SK-N-SH treated with all-trans-retinoic acid at 6 μM for 48 hours (cell line): ENCODE data around the gene CNTN1.

Source experiments
- ATAC-seq: fragments of 200-7000 bp; cut with Tn5 transposase; 3 replicates; pipeline ENCODE4 v1.9.1; 2020; ENCODE audit warnings: mild to moderate bottlenecking, moderate library complexity
- ARNTL ChIP-seq: fragments of 450-650 bp; formaldehyde crosslinking; IDR thresholded peaks from 2 replicates; pipeline ENCODE4 v1.5.0; 2020; ENCODE audit warnings: low read depth, mild to moderate bottlenecking, moderate library complexity, borderline replicate concordance
- BACH2 ChIP-seq: fragments of 250-450 bp; sonication (Bioruptor Pico); IDR thresholded peaks from 2 replicates; pipeline ENCODE4 v1.9.0; 2021; ENCODE audit warnings: mild to moderate bottlenecking, borderline replicate concordance
- CSDC2 ChIP-seq: fragments of 250-450 bp; sonication (Bioruptor Pico); IDR thresholded peaks from 2 replicates; pipeline ENCODE4 v1.5.0; 2020; ENCODE audit warnings: mild to moderate bottlenecking, moderate library complexity
- ESRRG ChIP-seq: fragments of 250-450 bp; sonication (Bioruptor Pico); IDR thresholded peaks from 2 replicates; pipeline ENCODE4 v1.6.1; 2021; ENCODE audit warnings: mild to moderate bottlenecking
- GLIS3 ChIP-seq: fragments of 250-450 bp; sonication (Bioruptor Pico); IDR thresholded peaks from 2 replicates; pipeline ENCODE4 v1.5.0; 2020; ENCODE audit warnings: mild to moderate bottlenecking, moderate library complexity
- ISL1 ChIP-seq: fragments of 250-450 bp; sonication (Bioruptor Pico); IDR thresholded peaks from 2 replicates; pipeline ENCODE4 v2.1.2; 2022; ENCODE audit warnings: mild to moderate bottlenecking, moderate library complexity
- OSR1 ChIP-seq: fragments of 250-450 bp; sonication (Bioruptor Pico); IDR thresholded peaks from 2 replicates; pipeline ENCODE4 v1.8.0; 2022; ENCODE audit warnings: moderate library complexity, mild to moderate bottlenecking, inconsistent platforms
- POU6F1 ChIP-seq: fragments of 250-450 bp; sonication (Bioruptor Pico); IDR thresholded peaks from 2 replicates; pipeline ENCODE4 v1.8.0; 2021; ENCODE audit warnings: low read depth, mild to moderate bottlenecking, moderate library complexity, borderline replicate concordance
- PPARA ChIP-seq: fragments of 250-450 bp; sonication (Bioruptor Pico); IDR thresholded peaks from 2 replicates; pipeline ENCODE4 v1.5.0; 2020; ENCODE audit warnings: mild to moderate bottlenecking, borderline replicate concordance
- RARB ChIP-seq: fragments of 250-450 bp; sonication (Bioruptor Pico); IDR thresholded peaks from 2 replicates; pipeline ENCODE4 v1.8.0; 2021; ENCODE audit warnings: mild to moderate bottlenecking, moderate library complexity
- SNAI2 ChIP-seq: fragments of 250-450 bp; sonication (Bioruptor Pico); IDR thresholded peaks from 2 replicates; pipeline ENCODE4 v1.5.0; 2020; ENCODE audit warnings: mild to moderate bottlenecking, moderate library complexity
- TCF4 ChIP-seq: fragments of 250-450 bp; sonication (Bioruptor Pico); IDR thresholded peaks from 2 replicates; pipeline ENCODE4 v1.8.0; 2021; ENCODE audit warnings: mild to moderate bottlenecking, moderate library complexity, borderline replicate concordance
- TOX ChIP-seq: fragments of 250-450 bp; sonication (Bioruptor Pico); IDR thresholded peaks from 2 replicates; pipeline ENCODE4 v1.8.0; 2021; ENCODE audit warnings: mild to moderate bottlenecking, moderate library complexity, borderline replicate concordance
- TSHZ2 ChIP-seq: fragments of 250-450 bp; sonication (Bioruptor Pico); IDR thresholded peaks from 2 replicates; pipeline ENCODE4 v1.5.0; 2020; ENCODE audit warnings: mild to moderate bottlenecking, moderate library complexity
- ZC3H10 ChIP-seq: fragments of 250-450 bp; sonication (Bioruptor Pico); IDR thresholded peaks from 2 replicates; pipeline ENCODE4 v1.5.1; 2021; ENCODE audit warnings: mild to moderate bottlenecking, moderate library complexity
- ZFP3 ChIP-seq: fragments of 250-450 bp; sonication (Bioruptor Pico); IDR thresholded peaks from 2 replicates; pipeline ENCODE4 v1.5.0; 2020; ENCODE audit warnings: mild to moderate bottlenecking, moderate library complexity
- ZFP30 ChIP-seq: fragments of 450-650 bp; formaldehyde crosslinking; IDR thresholded peaks from 2 replicates; pipeline ENCODE4 v1.5.0; 2022; ENCODE audit warnings: mild to moderate bottlenecking, moderate library complexity
- ZNF565 ChIP-seq: fragments of 450-650 bp; formaldehyde crosslinking; conservative IDR thresholded peaks from 2 replicates; pipeline ENCODE4 v1.5.0; 2020; ENCODE audit warnings: low read depth, mild to moderate bottlenecking, moderate library complexity
- ZNF70 ChIP-seq: fragments of 450-650 bp; formaldehyde crosslinking; IDR thresholded peaks from 2 replicates; pipeline ENCODE4 v1.5.0; 2020; ENCODE audit warnings: mild to moderate bottlenecking, moderate library complexity
- ZNF8 ChIP-seq: fragments of 450-650 bp; formaldehyde crosslinking; IDR thresholded peaks from 2 replicates; pipeline ENCODE4 v1.5.0; 2020; ENCODE audit warnings: mild to moderate bottlenecking, moderate library complexity
- TF ChIP-seq, protein P1 (sequence below): fragments of 250-450 bp; sonication (Bioruptor Pico); IDR thresholded peaks from 2 replicates; pipeline ENCODE4 v1.5.1; 2021; ENCODE audit warnings: mild to moderate bottlenecking, moderate library complexity
- TF ChIP-seq, protein P2 (sequence below): fragments of 250-450 bp; sonication (Bioruptor Pico); IDR thresholded peaks from 2 replicates; pipeline ENCODE4 v1.8.0; 2020; ENCODE audit warnings: mild to moderate bottlenecking, moderate library complexity, borderline replicate concordance
- TF ChIP-seq, protein P3 (sequence below): fragments of 250-450 bp; sonication (Bioruptor Pico); IDR thresholded peaks from 2 replicates; pipeline ENCODE4 v1.5.1; 2020; ENCODE audit warnings: low read depth, mild to moderate bottlenecking, moderate library complexity

The CNTN1 gene

GRCh38 chr12:40643976-40644375, 48.3 kb upstream of the CNTN1 start:
- no peak for ATAC-seq
- no peak for TF ChIP-seq ARNTL (CRISPR knock-in tag)
- no peak for TF ChIP-seq ESRRG (CRISPR knock-in tag)
- no peak for TF ChIP-seq TOX (CRISPR knock-in tag)
- TF ChIP-seq ZC3H10, result no peak
- TF ChIP-seq PPARA (CRISPR knock-in tag), result no peak
- TF ChIP-seq TCF4 (CRISPR knock-in tag), result no peak
- TF ChIP-seq ZNF8 (CRISPR knock-in tag), result no peak
- TF ChIP-seq, protein P1, sequence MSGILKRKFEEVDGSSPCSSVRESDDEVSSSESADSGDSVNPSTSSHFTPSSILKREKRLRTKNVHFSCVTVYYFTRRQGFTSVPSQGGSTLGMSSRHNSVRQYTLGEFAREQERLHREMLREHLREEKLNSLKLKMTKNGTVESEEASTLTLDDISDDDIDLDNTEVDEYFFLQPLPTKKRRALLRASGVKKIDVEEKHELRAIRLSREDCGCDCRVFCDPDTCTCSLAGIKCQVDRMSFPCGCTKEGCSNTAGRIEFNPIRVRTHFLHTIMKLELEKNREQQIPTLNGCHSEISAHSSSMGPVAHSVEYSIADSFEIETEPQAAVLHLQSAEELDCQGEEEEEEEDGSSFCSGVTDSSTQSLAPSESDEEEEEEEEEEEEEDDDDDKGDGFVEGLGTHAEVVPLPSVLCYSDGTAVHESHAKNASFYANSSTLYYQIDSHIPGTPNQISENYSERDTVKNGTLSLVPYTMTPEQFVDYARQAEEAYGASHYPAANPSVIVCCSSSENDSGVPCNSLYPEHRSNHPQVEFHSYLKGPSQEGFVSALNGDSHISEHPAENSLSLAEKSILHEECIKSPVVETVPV (CRISPR knock-in tag), result no peak
- TF ChIP-seq ISL1 (CRISPR knock-in tag), result no peak
- TF ChIP-seq ZNF565, result no peak
- TF ChIP-seq GLIS3 (CRISPR knock-in tag), result no peak
- TF ChIP-seq, protein P2, sequence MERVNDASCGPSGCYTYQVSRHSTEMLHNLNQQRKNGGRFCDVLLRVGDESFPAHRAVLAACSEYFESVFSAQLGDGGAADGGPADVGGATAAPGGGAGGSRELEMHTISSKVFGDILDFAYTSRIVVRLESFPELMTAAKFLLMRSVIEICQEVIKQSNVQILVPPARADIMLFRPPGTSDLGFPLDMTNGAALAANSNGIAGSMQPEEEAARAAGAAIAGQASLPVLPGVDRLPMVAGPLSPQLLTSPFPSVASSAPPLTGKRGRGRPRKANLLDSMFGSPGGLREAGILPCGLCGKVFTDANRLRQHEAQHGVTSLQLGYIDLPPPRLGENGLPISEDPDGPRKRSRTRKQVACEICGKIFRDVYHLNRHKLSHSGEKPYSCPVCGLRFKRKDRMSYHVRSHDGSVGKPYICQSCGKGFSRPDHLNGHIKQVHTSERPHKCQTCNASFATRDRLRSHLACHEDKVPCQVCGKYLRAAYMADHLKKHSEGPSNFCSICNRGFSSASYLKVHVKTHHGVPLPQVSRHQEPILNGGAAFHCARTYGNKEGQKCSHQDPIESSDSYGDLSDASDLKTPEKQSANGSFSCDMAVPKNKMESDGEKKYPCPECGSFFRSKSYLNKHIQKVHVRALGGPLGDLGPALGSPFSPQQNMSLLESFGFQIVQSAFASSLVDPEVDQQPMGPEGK, result no peak
- TF ChIP-seq ZFP30, result no peak
- no peak for TF ChIP-seq ZNF70 (CRISPR knock-in tag)
- TF ChIP-seq, protein P3, sequence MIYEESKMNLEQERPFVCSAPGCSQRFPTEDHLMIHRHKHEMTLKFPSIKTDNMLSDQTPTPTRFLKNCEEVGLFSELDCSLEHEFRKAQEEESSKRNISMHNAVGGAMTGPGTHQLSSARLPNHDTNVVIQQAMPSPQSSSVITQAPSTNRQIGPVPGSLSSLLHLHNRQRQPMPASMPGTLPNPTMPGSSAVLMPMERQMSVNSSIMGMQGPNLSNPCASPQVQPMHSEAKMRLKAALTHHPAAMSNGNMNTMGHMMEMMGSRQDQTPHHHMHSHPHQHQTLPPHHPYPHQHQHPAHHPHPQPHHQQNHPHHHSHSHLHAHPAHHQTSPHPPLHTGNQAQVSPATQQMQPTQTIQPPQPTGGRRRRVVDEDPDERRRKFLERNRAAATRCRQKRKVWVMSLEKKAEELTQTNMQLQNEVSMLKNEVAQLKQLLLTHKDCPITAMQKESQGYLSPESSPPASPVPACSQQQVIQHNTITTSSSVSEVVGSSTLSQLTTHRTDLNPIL (CRISPR knock-in tag), result no peak
- no peak for TF ChIP-seq SNAI2 (CRISPR knock-in tag)
- TF ChIP-seq OSR1 (CRISPR knock-in tag), result no peak
- no peak for TF ChIP-seq ZFP3
- TF ChIP-seq CSDC2 (CRISPR knock-in tag), result no peak
- no peak for TF ChIP-seq TSHZ2

DNA sequence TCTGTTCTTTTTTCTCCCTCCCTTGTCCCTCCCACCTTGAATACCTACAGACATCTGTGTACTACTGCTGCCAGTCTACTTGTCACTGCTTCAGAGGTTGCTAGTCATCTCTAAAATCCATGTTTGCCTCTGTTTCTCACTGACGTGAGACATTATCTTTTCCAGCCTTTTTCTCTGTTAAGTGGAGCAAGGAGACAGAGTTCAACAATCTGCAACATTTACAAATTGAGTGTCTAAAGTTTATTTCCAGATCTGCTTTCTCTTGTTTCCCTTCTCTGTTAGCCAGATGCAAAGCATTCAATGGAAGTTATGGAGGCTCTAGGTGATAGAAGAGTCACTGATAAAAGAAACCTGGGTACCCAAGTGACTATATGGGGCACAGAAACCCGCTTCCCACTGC, 47.5 kb upstream of the CNTN1 start:
- no peak for ATAC-seq
- TF ChIP-seq RARB (CRISPR knock-in tag) (no peak), OSR1 (CRISPR knock-in tag) (no peak), POU6F1 (CRISPR knock-in tag) (no peak), ZC3H10 (no peak), ARNTL (CRISPR knock-in tag) (no peak), CSDC2 (CRISPR knock-in tag) (no peak), TOX (CRISPR knock-in tag) (no peak), SNAI2 (CRISPR knock-in tag) (no peak), BACH2 (CRISPR knock-in tag) (no peak)
- TF ChIP-seq, all 23 proteins: peak for 0

GRCh38 chr12:40645361-40645760, 46.9 kb upstream of the CNTN1 start:
- TF ChIP-seq, protein P3 (CRISPR knock-in tag), result no peak
- TF ChIP-seq POU6F1 (CRISPR knock-in tag), result no peak
- TF ChIP-seq BACH2 (CRISPR knock-in tag), result no peak
- no peak for ATAC-seq
